ENCODE data around the gene P2RY6. TPM values are rescaled to one million over a fixed set of nuclear protein-coding genes. Genes with fewer than 3 reads are reported as not detected.

The P2RY6 gene
- total and polyA plus RNA-seq, 2 experiments from 2014 or later: 0.76 to 0.99 TPM

DNA sequence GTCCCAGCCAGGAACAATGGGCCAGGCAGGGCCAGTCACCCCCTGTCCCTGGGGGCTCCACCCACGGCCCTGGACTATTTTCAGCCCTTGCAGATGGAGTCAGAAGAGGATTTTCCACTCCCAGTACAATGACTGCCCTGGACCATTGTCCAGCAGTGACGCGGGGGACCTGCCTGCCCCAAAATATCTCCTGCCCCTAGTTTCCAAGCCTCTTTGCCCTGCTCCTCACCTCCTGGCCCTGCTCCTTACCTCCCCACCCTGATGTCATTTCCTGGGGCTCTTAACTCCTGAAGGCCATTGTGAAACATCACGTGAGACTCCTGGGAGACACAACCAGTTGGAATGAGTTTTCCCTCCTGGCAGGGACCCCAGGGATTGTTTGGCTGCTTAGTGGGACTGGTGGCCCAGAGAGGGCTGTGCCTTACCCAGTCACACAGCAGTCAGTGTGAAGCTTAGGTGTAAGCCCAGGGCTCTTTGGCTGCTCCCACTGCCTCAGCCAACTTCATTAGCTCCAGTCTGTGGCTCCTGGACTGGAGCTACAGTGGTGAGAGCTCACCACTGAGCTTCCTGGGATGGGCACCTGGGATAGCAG is 31.9 kb upstream of the P2RY6 start:
- Histone ChIP-seq H3K79me2 (ENCODE audit: insufficient read depth) (no peaks in the 10 kb centered on the region), H3K9me2 (ENCODE audit: insufficient read depth) (no peaks in the 10 kb centered on the region), H3F3A (ENCODE audit: insufficient read depth) (no peaks in the 10 kb centered on the region), H3K27me3 (replicated peaks; ENCODE audit: insufficient read depth) (no peaks in the 10 kb centered on the region), H3K4me3 (no peak overlapping the region), H2AFZ (peak overlapping the region; percentile 61), H4K20me1 (ENCODE audit: insufficient read depth) (no peaks in the 10 kb centered on the region), H3K9ac (no peak overlapping the region), H3K9me3 (ENCODE audit: low read depth) (no peaks in the 10 kb centered on the region), H3K36me3 (ENCODE audit: low read depth) (no peaks in the 10 kb centered on the region), H3K27ac (no peak overlapping the region; the same call in 1 of the 2 replicates), H3K4me2 (ENCODE audit: unreplicated experiment) (no peak overlapping the region), H3K4me1 (ENCODE audit: insufficient read depth) (peaks cover 15% of the 10 kb centered on the region)
- no peak for TF ChIP-seq EZH2 (IDR thresholded peaks at IDR 0.05; ENCODE audit: insufficient read depth, poor library complexity, severe bottlenecking)
- TF ChIP-seq EZH2phosphoT487 (IDR thresholded peaks at IDR 0.05; ENCODE audit: insufficient read depth, low read depth): no peak
- in situ Hi-C loops (cut with MboI): no loop called here
- DNase-seq: peak; percentile 87
- WGBS, 2 experiments (ENCODE audit: low coverage in 1 of 2, low lambda C conversion rate in 2 of 2, missing lambda C conversion rate in 2 of 2): 14 to 20% methylated on average over 4 of the region's 4 CpGs

DNA sequence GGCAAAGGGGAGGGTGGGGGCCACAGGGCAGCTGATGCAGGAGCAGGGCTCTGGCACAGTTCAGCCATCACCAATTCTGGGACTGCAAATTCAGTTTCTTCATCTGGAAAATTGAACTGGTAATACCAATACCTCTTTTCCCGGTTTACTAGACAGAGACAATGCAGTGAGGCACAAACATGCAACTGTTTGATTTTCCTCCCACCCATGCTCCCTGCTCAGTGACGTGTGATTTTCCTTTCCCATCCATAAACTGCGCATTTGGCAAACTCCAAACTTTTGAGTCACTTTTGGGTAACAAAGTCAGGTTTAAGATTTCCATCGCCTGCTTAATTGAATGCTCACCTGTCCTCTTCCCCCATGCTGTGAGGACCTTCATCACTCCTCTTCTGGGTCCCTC is 30.8 kb upstream of the P2RY6 start:
- no peaks in the 10 kb centered on the region for H3K9me2 ChIP-seq (ENCODE audit: insufficient read depth)
- no peaks in the 10 kb centered on the region for H3F3A ChIP-seq (ENCODE audit: insufficient read depth)
- no peaks in the 10 kb centered on the region for H3K27me3 ChIP-seq (replicated peaks; ENCODE audit: insufficient read depth)
- H3K9me3 ChIP-seq (ENCODE audit: low read depth): no peaks in the 10 kb centered on the region
- peaks cover 15% of the 10 kb centered on the region for H3K4me1 ChIP-seq (ENCODE audit: insufficient read depth)
- no peak overlapping the region for H2AFZ ChIP-seq
- no peak for DNase-seq
- H4K20me1 ChIP-seq (ENCODE audit: insufficient read depth): no peaks in the 10 kb centered on the region
- H3K27ac ChIP-seq: no peak overlapping the region
- no peaks in the 10 kb centered on the region for H3K36me3 ChIP-seq (ENCODE audit: low read depth)
- WGBS, 2 experiments (ENCODE audit: low coverage in 1 of 2, low lambda C conversion rate in 2 of 2, missing lambda C conversion rate in 2 of 2): 63 to 69% methylated on average over 4 of the region's 4 CpGs
- in situ Hi-C loops (cut with MboI): no loop called here
- H3K9ac ChIP-seq: no peak overlapping the region
- H3K79me2 ChIP-seq (ENCODE audit: insufficient read depth): no peaks in the 10 kb centered on the region
- no peak overlapping the region for H3K4me2 ChIP-seq (ENCODE audit: unreplicated experiment)
- TF ChIP-seq EZH2phosphoT487 (IDR thresholded peaks at IDR 0.05; ENCODE audit: insufficient read depth, low read depth) (no peak), EZH2 (IDR thresholded peaks at IDR 0.05; ENCODE audit: insufficient read depth, poor library complexity, severe bottlenecking) (no peak)
- H3K4me3 ChIP-seq: no peak overlapping the region

DNA sequence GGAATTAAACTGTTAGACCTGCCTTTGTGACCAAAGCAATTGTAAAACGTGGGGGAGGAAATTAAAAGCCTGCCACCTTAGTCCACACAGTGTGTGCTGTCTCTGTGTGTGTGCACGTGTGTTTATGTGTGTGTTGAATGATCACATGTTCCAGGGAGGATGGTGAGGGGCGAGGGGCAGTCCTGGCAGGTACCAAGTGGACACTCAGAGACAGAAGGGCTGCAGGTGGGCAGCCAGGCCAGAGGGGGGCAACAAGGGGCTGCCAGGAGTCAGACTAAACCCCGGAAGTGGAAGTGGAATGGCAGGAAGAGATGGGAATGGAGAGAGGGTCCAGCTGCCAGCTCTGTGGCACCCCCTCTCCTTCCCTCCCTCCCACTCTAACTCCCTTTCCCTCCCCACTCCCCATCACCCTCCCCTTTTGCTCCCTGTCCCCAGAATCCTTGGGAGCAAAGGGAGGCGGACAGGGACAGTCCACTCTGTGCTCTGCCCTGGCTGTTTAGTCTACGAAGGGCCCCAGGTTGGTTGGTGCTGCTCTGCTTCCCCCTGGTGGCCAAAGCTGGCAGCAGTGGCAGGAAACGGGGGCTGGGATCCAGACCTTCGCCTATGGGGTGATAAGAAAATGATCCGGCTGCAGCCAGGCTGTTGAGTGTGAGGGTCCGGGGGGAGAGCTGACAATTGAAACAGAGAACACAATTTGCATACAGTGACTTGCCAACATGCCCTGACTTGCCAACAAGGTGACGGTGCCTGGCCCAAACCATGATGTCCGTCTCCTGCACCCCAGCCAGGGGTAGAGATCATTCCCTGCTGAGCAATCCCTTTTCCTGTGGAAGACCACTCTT is 29.7 kb upstream of the P2RY6 start:
- Histone ChIP-seq H3K36me3 (ENCODE audit: low read depth) (no peaks in the 10 kb centered on the region), H3K27me3 (replicated peaks; ENCODE audit: insufficient read depth) (no peaks in the 10 kb centered on the region), H3K4me3 (no peak overlapping the region), H3K79me2 (ENCODE audit: insufficient read depth) (no peaks in the 10 kb centered on the region), H3K9me3 (ENCODE audit: low read depth) (no peaks in the 10 kb centered on the region), H3K9ac (peak overlapping the region; percentile 45), H2AFZ (peak overlapping the region; percentile 93), H3F3A (ENCODE audit: insufficient read depth) (no peaks in the 10 kb centered on the region), H3K4me1 (ENCODE audit: insufficient read depth) (peaks cover 15% of the 10 kb centered on the region), H4K20me1 (ENCODE audit: insufficient read depth) (no peaks in the 10 kb centered on the region), H3K27ac (no peak overlapping the region), H3K9me2 (ENCODE audit: insufficient read depth) (no peaks in the 10 kb centered on the region), H3K4me2 (ENCODE audit: unreplicated experiment) (peak overlapping the region; percentile 14)
- in situ Hi-C loops (cut with MboI): no loop called here
- peak; percentile 85 for DNase-seq
- no peak for TF ChIP-seq EZH2phosphoT487 (IDR thresholded peaks at IDR 0.05; ENCODE audit: insufficient read depth, low read depth)
- TF ChIP-seq EZH2 (IDR thresholded peaks at IDR 0.05; ENCODE audit: insufficient read depth, poor library complexity, severe bottlenecking): no peak
- WGBS, 2 experiments (ENCODE audit: low coverage in 1 of 2, low lambda C conversion rate in 2 of 2, missing lambda C conversion rate in 2 of 2): 29 to 30% methylated on average over 11 to 12 of the region's 12 CpGs

- Histone ChIP-seq H3K4me1 (ENCODE audit: insufficient read depth) (peaks cover 11% of the 10 kb centered on the region), H3K9ac (no peak overlapping the region), H4K20me1 (ENCODE audit: insufficient read depth) (no peaks in the 10 kb centered on the region), H3K27ac (no peak overlapping the region), H3K79me2 (ENCODE audit: insufficient read depth) (no peaks in the 10 kb centered on the region), H3K9me2 (ENCODE audit: insufficient read depth) (no peaks in the 10 kb centered on the region), H3K36me3 (ENCODE audit: low read depth) (no peaks in the 10 kb centered on the region), H3F3A (ENCODE audit: insufficient read depth) (no peaks in the 10 kb centered on the region), H3K4me2 (ENCODE audit: unreplicated experiment) (no peak overlapping the region), H3K9me3 (ENCODE audit: low read depth) (no peaks in the 10 kb centered on the region), H3K27me3 (replicated peaks; ENCODE audit: insufficient read depth) (no peaks in the 10 kb centered on the region), H2AFZ (peak overlapping the region; percentile 5; the same call in 1 of the 2 replicates), H3K4me3 (no peak overlapping the region)
- WGBS, 2 experiments (ENCODE audit: low coverage in 1 of 2, low lambda C conversion rate in 2 of 2, missing lambda C conversion rate in 2 of 2): 45 to 49% methylated on average over 7 to 8 of the region's 8 CpGs
- DNase-seq: no peak
- TF ChIP-seq EZH2phosphoT487 (IDR thresholded peaks at IDR 0.05; ENCODE audit: insufficient read depth, low read depth) (no peak), EZH2 (IDR thresholded peaks at IDR 0.05; ENCODE audit: insufficient read depth, poor library complexity, severe bottlenecking) (no peak)
- in situ Hi-C loops (cut with MboI): no loop called here
These were observed 29.0 kb upstream of the P2RY6 start for GRCh38 chr11:73243093-73243485.

Data from GM23248 (cell line).